Activated CD4-positive, CD25-positive, alpha-beta regulatory T cell treated with anti-CD3 and anti-CD28 coated beads, Interleukin-2, amount 50 U/mL, for 72 hours (primary cell): Measurements from ENCODE around the gene RUFY1.

ENCODE experiments used
- DNase-seq: peaks from one replicate; pipeline ENCODE4 v3.0.0; 2021

The RUFY1 gene

DNA sequence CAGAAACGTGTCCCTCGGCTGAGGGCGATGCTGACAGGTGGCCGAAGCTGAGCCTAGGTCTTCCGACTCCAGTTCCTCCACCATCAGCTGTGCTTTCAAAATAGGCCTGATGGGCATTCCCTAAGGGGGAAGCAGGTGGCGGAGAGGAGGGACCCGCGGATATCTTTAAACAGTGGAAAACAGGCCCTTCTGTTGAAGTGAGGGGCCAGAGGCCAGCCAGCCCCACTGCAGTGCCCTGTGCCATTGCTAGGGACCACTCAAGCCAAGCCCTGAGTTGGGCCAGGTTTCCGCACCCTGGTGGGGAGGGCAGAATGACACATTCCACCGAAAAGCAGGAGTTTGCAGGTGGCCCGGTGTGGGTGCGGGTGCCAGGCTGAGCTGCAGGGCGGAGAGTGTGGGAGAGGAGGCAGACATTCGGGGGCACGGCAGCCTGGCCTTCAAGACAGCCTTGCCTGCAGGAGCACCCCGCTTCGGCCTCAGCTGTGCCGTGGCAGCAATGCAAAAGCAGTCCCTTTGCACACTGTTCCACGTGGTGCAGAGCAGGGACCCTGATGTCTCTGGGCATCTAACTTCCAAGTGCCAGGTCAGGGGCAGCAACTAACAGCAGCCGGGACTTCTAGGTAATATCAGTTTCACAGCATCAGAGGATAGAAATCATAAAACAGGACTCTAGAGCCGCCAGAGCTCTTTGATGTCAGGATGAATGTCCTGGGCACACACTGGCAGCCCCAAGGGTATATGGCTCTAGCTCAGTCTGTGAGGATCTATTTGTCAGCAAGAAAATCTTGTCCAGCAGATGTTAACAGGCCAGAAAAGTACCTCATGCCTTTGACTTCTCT, 55.9 kb downstream of the RUFY1 start:
- DNase-seq = no peak

DNA sequence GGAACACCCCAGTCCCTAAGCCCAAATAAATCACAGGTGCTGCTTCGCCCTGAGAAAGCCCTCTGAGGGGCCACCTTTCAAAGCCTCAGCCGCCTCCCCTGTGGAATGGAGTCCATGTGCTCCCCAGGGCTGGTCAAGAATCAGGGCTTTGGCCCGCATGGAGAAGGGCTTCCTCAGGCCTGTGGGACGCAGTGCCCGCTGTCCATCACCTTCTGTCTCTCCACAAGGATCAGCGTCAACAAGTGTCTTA, 56.5 kb downstream of the RUFY1 start:
- DNase-seq = no peak

DNA sequence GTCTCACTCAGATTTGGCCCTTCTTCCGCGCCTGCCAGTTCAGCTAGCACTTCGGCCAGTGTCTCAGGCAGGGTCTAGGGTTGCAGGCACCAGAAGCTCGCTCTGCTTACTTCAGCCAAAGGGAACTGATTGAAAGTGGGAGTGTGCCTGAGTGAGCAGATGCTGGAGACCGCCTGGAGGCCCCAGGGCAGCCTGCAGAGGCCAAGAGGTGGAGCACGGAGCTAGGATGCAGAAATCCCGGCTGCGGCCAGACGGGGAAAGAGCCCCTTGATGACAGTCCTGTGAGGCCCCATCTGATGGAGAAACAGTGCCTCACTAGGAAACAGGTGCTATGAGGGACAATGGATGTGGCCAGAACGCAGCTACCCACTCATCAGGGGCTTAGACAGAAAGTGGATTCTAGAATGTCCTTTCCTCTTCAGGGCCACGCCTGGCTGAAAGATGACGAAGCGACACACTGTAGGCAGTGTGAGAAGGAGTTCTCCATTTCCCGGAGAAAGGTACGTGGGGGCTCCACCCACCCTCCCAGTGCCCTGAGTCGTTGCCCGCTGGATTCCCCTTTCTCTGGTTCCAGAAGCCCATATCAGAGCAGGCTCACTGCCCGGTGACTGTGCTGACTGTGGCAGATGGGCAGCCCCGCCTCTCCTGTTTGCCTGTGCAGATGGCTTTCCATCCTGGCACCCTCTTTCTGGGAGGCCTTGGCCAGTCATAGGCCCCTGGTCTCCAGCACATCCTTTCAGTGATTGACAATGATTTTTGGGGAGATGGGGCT, 57.0 kb downstream of the RUFY1 start:
- no peak for DNase-seq

DNA sequence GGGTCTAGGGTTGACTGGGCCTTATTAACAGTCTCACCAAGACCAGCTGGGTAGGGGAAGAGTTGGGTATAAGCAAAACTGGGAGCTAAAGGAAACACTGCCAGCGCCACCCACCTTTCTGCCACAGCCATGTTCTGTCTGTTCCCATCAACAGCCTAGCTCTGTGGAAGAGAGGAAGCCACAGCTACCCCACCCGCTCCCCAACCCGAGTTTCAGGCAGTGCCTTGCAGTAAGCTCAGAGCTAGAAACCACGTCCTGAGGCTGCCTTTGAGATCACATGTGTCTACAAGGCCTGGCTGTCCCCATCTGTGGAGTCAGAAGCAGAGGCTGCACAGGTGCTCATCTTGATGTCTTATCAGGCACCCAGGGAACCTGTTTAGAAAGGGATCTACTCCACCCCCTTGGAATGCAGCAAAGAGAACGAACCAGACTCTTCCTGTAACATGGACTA, 57.8 kb downstream of the RUFY1 start:
- no peak for DNase-seq

DNA sequence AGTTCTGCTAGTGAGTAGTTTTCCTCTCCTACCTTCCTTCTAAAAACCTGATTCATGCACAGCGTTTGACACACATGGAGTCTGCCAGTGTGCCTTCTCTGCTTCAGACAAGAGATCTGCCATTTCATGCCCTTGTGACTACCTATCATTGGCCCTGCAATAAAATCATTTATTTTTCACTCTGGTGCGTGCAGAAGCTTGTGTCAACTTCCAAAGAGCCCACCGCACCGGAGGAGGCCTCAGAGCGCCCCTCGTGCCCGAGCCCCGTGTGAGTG, 59.4 kb downstream of the RUFY1 start:
- DNase-seq = no peak

DNA sequence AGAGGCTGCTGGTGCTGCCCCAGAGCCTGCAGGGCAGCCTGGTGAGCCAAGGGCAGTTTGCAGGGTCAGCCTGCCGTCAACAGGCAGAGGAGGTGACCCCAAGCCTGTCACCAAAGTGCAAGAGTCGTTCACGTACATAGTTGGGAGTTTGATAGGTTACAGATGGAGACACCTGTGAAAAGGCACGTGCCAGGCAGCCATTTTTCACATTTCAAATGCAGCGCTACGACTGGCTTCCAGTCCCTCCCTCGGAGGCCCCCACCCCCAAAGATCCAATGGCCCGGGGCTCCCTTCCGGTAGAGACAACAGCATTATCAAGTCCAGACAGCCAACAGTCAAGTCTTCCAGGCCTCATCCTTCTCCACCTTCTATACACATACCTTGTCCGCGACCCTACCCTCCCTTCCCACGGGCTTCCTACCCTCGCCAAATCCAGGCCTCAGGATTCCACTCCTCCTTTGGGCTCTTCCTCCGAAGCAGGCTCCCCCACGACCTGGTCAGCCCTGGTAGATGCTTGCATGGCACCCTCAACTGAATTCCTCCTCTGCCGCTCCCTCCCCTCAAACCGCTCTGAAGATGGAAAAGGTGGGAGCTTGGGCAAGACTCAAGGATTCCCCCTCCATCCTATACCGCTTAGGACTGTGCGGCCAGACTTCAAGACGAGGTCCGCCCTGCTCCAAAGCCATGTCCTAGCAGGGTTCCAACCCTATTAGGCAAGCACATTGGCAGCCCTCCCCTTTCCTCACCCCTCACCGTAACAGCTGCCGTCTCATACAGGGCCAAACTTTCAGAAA, 60.0 kb downstream of the RUFY1 start:
- DNase-seq = no peak

DNA sequence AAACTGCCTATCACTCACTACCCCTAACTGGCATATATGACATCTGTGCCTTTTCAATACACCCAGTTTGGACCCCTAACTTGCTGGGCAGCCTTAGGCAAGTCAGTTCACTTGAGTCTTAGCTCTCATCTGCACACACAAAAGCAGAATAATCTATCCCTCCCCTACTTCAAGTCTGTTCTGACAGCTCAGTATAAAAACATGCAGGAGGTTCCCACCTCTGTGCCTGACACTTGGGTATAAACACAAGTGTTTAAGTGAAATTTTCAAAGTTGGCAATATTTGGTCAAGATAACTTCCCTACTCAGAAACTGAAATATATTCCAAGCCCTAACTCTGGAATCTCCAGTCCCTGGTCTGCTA, 60.5 kb downstream of the RUFY1 start:
- no peak for DNase-seq

DNA sequence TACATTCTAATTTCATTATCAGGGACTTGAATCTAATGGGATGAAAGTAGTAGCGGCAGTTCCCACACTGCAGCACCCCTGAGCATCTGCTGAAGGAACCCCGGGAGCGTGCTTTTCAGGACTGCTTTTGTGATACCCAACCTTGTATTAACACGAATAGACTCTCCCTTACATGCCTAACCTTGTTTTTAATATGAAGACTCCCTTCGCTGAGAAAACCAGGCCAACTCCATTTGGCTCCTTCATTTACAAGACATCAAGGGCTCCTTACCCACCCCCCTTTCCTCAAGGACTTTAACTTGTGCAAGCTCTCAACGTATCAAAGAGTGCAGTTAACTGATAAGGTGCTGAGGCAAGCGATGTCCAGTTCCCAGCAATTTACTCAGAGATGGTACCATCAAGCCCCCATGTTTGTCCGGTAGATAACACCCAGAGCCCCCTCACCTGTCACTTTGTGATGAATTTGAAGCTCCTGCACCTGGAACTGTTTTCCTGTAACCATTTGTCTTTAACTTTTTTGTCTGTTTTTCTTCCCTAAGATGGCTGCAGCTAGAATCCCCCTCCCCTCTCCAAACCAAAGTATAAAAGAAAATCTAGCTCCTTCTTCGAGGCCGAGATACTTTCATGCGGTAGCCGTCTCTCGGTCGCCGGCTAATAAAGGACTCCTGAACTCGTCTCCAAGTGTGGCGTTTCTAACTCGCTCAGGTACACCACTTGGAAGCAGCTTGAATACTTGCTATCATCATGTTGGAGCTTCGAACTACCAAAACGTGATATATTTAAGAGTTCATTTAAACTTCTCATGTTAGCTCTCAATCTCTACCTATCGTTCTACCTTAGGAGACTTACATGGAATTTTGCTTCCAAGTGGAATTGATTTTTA, 62.5 kb downstream of the RUFY1 start:
- no peak for DNase-seq

DNA sequence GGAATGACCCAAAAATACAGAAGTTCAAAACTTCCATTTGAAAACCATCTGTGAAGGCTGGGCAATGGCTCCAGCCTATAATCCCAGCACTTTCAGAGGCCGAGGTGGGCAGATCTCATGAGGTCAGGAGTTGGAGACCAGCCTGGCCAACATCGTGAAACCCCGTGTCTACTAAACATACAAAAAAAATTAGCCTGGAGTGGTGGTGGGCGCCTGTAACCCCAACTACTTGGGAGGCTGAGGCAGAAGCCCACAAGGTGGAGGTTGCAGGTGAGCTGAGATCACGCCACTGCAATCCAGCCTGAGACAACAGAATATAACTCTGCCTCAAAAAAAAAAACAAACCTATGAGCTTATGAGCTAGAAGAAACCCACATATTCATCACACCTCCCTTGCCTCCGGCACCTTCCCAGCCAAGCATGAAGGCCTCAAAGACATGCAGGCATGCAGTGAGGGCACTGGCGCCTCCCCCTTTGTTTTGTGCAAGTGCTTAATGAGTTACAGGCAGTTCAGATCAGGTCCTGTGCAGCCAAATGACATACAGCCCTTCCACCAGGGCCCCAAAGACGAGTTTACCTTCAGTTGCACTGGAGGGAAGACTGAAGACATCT, 63.2 kb downstream of the RUFY1 start:
- DNase-seq = no peak

DNA sequence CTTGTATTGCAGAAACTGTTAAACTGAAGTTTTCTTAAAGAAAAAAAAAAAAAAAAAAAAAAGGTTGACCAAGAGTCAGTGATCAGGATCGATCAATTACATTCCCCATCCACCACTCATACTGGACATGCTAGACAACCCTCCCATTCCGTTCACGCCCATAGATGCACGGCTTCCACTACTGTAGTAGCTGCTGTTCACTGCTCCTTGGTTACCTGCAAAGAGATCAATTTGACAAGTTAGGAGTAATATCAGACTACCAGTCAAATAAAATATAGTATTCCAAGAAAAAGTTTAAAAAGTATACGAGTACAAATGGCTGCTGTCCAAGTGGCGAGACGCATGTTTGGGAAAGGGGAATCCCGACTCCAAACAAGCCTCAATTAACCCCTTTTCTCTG, 64.4 kb downstream of the RUFY1 start:
- no peak for DNase-seq

DNA sequence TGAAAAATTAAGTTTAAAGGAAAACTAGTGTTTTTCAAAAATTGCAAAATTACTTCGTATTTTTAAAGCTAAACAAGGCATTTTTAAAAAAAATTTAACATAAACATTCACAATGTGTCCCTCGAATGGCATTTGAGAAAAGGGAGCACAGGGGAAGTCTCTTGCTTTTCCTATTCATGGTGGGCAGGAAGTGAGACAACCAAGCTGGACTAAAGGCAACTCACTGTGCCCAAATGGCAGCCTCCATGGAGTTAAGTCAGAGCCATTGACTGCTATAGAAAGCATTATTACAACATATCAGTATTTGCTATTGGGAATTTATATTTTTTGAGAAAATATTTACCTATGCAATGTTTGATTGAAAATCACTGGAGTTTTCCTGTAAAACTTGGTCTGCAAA, 64.8 kb downstream of the RUFY1 start:
- no peak for DNase-seq

DNA sequence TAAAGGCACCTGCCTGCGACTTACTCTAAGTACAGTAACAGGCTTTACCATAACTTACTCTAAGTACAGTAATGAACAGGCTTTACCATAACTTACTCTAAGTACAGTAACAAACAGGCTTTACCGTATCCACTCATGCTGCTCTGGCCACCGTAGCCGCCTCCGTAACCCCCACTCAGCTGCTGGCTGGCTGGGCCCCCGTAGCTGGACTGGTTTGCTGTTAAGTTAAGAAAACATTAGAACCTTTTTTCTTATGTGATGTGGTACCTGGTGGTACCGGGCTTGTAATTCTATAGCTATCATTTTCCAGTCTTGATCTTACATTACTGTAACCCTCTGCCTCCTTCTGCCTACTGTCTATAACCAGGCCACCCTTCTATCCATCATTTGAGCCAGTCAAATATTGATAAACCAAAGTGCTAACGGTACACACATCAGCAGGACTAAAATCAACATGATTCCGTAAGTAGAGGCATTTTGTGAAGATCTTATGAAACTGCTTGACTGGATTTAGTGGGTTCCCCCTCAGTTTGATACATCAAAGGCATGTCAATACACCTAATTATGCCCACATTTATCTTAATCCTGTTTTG, 65.7 kb downstream of the RUFY1 start:
- no peak for DNase-seq

DNA sequence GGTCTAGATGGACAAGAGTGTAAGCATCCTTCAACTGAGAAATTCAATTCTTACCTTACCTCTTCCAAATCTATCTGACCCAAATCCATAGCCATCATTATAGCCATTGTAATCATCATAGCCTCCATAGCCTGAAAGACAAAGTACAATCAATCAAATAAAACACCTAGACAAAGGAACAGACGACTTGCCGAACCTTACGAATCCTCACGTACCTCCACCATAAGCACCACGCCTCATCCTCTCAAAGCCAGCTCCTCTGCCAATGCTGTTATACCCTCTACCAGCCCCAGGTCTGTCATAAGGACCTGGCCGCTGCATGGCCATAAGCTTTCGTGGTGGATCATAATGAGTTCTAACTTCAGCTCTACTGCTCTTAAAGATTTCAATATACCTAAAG, 67.6 kb downstream of the RUFY1 start:
- no peak for DNase-seq

DNA sequence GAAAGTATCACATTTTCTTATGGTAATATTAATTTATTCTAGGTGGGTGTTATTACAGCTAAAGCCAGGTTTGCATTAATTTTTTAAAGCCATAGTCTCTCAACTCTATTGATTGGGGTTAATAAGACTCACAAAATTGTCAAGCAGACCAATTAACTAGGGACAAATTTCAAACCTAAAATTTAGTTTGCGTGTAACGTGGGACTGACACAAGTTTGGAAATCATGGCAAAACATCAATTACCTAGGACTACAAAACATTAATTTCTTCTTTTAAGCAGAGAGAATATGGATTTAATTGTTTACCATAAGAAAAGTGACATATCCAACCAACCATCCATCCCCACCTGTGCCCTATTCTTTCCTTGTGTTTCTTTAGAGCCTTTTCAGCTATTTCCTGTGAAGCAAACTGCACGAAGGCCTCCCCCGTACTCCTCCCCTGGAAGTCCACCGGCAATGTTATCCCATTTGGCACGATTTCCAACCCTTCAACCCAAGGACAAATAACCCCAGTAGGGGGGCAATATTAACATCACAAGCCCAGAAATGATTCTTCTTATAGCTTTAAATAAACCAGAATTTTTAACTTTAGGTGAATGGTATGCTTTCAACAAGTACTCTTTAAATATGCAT, 68.7 kb downstream of the RUFY1 start:
- no peak for DNase-seq

DNA sequence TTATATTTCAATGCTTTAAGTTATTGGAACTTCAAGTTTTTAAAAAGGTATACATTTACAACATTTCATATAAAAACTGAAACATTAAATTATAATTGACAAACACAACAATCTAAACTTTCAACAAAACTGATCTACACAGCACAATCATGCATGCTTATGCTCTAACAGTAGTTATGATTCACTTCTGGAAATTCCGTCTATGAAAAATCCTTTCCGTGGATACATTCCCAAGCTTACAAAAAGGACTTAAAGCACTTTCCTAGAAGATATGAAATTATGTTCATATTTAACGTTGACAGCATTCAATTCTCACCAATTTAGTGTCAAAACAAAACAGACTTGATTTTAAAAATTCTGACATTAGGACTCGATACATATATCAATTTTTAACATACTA, 69.4 kb downstream of the RUFY1 start:
- no peak for DNase-seq

DNA sequence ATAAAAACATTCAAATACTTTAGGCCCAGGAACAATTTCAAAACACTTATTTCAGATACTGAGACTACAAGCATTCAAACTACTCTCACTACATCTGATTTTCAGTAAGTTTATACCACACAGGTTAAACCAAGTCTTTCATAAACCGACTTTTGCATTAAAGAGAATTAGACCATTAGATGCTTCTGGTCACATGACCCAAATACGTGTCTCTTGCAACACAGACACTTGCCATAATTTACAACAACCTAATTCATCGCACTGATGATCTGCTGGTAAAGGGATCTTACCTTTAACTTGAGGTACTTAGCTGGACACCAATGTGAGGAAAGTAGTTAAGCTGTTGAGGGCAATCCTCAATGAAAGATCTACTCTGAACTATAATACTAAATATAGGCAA, 69.9 kb downstream of the RUFY1 start:
- DNase-seq = no peak

DNA sequence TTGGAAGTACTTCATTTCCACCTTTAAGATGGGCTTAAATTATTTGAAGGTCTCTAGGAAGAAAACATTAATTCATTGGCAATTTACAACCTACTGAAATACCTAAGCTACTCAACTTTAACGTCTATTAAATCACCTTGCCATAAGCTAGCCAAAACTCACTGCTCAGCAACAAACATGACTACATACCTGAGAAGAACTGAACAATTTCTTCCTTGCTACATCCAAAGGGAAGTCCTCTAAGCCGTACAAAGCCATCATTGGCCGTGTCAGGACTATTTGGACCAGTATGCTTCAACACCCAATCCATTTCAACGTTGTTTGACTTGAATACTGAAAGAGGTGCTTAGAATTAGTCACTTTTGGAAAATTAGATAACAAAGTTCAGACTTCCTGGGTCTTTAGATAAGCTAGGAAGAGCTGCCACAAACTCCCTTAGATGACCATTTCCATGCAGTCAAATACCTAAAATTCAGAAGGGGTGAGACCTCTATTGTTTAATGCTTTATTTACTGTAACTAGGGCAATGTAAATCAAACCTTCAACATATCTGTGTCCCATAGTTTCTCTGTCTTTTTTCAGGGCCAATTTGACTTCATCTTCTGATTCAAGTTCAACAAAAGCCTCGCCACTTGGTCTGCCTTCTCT, 70.5 kb downstream of the RUFY1 start:
- no peak for DNase-seq

DNA sequence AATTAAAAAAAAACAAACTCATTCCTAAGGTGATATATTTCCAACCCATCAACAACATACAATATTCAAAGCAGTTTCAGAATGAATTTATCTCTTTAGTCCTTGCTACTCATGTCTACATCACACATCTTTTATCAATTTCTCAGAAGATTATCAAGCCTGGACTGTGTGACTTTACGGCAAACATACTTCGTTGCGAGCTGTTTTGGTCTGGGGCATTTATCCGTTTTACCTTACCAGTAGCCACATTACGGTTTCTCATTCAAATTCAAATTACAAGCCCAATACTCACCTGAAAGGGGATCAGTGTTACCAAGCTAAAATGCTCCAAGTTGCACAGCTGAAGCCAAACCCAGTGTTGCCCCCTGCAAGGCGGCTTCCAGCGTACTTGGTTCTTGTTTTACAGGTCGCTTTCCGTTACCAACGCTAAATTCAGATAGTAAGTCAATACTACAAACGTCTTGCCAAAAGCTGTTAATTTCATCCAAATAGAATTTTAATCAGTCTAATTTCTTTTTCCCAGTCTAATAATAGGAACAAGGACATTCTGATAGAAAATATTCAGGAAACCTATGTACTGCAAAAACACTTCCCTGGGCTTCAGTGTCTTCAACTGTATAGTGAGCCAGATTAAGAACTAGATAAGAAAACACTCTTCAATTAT, 71.3 kb downstream of the RUFY1 start:
- no peak for DNase-seq

DNA sequence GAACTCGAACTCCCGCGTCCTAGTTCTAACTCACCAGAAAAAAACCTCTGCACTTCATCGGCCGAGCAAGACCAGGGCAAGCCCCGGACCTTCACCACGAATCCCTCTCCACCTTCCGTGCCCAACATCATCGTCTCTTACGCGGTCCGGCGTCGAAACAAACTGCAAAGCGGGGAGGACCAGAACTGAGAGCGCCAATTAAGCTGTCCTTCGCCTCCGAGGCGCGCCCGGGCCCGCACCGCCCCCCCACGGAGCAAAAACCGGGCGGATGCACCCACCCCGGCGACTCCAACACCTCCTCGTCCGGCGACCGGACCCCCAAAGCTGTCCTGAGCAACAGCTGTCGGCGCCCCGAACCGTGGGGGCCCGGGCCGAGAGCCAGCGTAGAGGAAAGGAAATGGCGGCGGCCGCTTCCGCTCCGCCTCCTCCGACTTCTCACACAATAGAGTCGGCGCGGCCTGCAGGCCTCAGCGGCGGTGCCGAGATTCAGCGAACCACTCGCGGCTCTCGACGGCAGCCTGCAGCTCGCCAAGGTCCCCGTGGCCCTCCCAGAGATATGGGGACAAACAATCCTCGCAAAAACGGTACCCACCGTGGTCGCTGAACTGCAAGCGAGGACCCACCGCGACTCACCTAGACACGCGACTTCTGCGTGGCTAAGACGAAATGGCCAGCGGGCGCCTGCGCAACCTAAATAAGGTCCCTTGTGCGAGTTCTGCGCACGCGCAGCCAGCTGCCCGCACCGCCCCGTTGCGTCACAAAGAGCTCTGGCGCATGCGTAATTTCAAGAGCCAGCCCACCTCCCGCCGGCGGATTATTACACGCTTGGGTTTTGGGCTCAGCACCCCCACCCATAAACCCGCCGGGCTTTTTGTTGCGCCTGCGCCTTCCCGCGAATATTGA, 72.9 kb downstream of the RUFY1 start, which contains the start of gene HNRNPH1:
TSS of gene HNRNPH1 (minus strand) at position 669 of the 903 bp plus-strand sequence. CDS start at position 131, 538 bp downstream.
- DNase-seq = peak; percentile 97
